Immature natural killer cell (primary cell): Measurements from ENCODE around the gene NR2C2AP. TPM values are rescaled to one million over a fixed set of nuclear protein-coding genes. Genes with fewer than 3 reads are reported as not detected.
"Not testable (repeated sequence)": the region's sequence is repeated elsewhere in the genome, so short reads cannot be mapped to it uniquely, and the experiment has no call there.

Experiments
- DNase-seq, 3 donors: peaks; one replicate each; pipeline ENCODE4 v3.0.0; 2022; ENCODE audit warnings: mixed read lengths in 1 of 3
- H3K27ac Mint-ChIP-seq, 6 donors: one replicate each; pipeline ENCODE4 v1.8.0; 2020; ENCODE audit warnings: mixed read lengths in 6 of 6, mild to moderate bottlenecking in 5 of 6, inconsistent platforms in 4 of 6, moderate library complexity in 3 of 6
- H3K27me3 Mint-ChIP-seq, 3 donors: one replicate each; pipeline ENCODE4 v1.8.0; 2020 to 2021; ENCODE audit warnings: low read depth in 3 of 3, mild to moderate bottlenecking in 3 of 3, mixed read lengths in 3 of 3, moderate library complexity in 3 of 3, inconsistent platforms in 1 of 3
- H3K36me3 Mint-ChIP-seq, 3 donors: one replicate each; pipeline ENCODE4 v1.8.0; 2020; ENCODE audit warnings: mixed read lengths in 3 of 3, inconsistent platforms in 2 of 3, mild to moderate bottlenecking in 2 of 3
- H3K4me1 Mint-ChIP-seq, 2 donors: one replicate each; pipeline ENCODE4 v1.8.0; 2020; ENCODE audit warnings: inconsistent platforms in 2 of 2, mild to moderate bottlenecking in 2 of 2, mixed read lengths in 2 of 2, moderate library complexity in 1 of 2
- H3K4me3 Mint-ChIP-seq, 5 donors: one replicate each; pipeline ENCODE4 v1.8.0; 2020; ENCODE audit warnings: mild to moderate bottlenecking in 5 of 5, mixed read lengths in 5 of 5, inconsistent platforms in 3 of 5, moderate library complexity in 3 of 5
- H3K9me3 Mint-ChIP-seq, 6 donors: one replicate each; pipeline ENCODE4 v1.8.0; 2020; ENCODE audit warnings: mild to moderate bottlenecking in 6 of 6, mixed read lengths in 6 of 6, inconsistent platforms in 4 of 6, moderate library complexity in 3 of 6
- polyA plus RNA-seq, 3 donors: library from polyadenylated mRNA; unstranded; fragments of 300-500 nt; fragmentation: Illumina TruSeq; gene quantifications; one replicate each; pipeline ENCODE4 v1.2.3, GENCODE V29; 2021

Gene NR2C2AP
- polyA plus RNA-seq, 3 donors from 2014 or later: 15.4 to 27.2 (median 26.8) TPM

DNA sequence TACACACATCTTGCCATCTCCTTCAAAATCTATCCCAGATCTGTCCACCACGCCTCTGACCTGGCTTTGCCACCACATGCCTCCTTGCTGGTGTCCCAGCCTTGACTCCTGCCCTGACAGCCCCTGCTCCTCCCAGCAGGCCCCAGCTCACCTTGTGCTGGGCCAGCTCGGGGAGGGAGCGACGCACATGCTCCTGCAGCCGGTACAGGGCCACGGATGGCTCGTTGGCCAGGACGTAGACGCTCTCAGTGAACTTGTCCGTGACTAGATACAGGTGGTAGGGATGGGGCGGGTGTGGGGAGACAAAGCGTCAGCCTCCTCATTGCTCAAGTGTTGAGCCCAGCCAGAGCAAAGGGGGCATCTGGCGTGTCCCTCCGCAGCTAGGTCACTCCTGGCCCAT is 16.5 kb downstream of the NR2C2AP start:
- Mint-ChIP-seq H3K4me1 (peaks cover 39 to 44% of the 10 kb centered on the region in 2 donors), H3K36me3 (peaks cover 4 to 19% (median 10%) of the 10 kb centered on the region in 3 donors), H3K4me3 (no peak overlapping the region), H3K9me3 (no peaks in the 10 kb centered on the region), H3K27ac (peak overlapping the region in 1 of 6 donors; percentile 58), H3K27me3 (peaks cover 0 to 2% (median 1%) of the 10 kb centered on the region in 3 donors)
- DNase-seq: no peak

DNA sequence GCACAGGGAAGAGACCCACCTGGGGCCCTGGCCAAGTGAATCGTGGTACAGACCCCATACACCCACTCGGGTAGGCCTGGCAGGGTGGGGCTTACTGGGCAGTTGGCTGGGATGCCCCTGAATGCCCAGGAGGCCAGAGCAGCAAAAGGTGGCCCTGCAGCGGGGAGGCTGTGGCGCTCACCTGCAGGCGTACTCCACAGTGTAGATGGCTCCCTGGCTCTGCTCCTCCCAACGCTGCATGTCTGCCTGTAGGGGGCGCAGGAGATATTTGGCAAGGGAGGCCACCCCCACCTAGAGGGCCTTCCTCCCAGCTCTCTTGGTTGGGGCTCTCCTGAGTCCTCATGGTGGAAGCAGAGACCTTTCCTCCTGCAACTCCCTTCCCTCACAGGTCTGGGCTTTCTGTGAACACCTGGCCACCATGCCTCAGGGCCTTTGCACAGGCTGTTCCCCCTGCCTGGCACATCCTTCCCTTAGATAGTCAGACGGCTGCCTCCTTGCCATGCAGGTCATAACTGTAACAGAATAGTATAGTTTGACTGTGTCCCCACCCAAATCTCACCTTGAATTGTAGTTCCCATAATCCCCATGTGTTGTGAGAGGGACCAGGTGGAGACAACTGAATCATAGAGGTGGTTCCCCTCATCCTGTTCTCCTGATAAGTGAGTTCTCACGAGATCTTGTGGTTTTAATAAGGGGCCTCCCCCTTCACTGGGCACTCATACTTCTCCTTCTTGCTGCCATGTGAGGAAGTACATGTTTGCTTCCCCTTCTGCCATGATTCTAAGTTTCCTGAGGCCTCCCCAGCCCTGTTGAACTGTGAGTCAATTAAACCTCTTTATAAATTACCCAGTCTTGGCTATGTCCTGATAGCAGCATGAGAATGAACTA is 17.1 kb downstream of the NR2C2AP start:
- peak; percentile 36 to 53 (median 46) for DNase-seq
- H3K9me3 Mint-ChIP-seq: no peaks in the 10 kb centered on the region
- peak overlapping the region in 4 of 6 donors; percentile 36 to 67 (median 52) for H3K27ac Mint-ChIP-seq
- H3K36me3 Mint-ChIP-seq: peaks cover 4 to 24% (median 10%) of the 10 kb centered on the region in 3 donors
- no peak overlapping the region for H3K4me3 Mint-ChIP-seq
- H3K27me3 Mint-ChIP-seq: peaks cover 0 to 2% (median 1%) of the 10 kb centered on the region in 3 donors
- peaks cover 33 to 37% of the 10 kb centered on the region in 2 donors for H3K4me1 Mint-ChIP-seq

- Mint-ChIP-seq H3K4me1 (peaks cover 9 to 20% of the 10 kb centered on the region in 2 donors), H3K36me3 (peaks cover 4 to 20% (median 10%) of the 10 kb centered on the region in 3 donors), H3K27ac (no peak overlapping the region), H3K4me3 (no peak overlapping the region), H3K27me3 (no peaks in the 10 kb centered on the region), H3K9me3 (no peaks in the 10 kb centered on the region)
- no peak for DNase-seq
These were observed 21.7 kb downstream of the NR2C2AP start for GRCh38 chr19:19181488-19181998.

DNA sequence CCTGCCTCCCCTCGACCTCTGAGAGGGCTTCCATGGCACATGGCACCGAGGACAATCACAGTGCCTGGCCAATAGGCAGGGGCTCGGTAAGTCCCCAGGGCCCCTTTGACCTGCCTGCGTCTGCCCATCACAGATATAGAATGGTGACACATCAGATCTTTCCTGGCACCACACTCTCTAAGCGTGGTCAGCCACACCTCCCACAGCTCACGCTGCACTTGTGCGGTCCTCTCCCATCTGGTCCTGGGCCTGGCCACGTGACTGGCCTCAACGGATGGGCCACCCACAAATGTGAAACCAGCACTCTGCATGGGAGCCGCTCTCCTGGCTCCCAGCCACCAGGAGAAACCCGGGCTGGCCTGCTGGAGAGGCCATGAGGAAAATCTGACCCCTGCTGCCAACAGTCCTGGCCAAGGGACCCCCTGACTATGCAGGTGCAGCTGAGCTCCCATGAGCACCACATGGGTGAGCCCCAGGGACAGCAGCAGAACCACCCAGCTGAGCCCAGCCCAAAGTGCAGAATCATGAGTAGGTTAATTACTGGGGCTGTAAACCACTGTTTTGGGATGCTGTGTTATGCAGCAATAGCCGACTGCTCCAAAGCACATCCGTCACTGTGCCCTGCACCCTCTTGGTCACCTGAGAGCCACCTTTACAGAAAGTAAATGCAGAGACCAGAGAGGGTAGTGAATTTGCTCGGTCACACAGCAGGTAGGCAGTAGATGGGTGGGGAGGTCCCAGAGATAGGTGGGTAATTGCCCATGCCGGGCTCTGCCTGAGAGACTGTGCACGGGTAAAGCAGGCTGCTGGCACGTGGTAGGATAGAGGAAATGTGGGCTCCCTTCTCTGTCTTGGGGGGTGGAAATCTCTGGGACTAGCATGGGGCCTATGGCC is 23.4 kb downstream of the NR2C2AP start:
- Mint-ChIP-seq H3K9me3 (no peaks in the 10 kb centered on the region), H3K27me3 (no peaks in the 10 kb centered on the region), H3K4me1 (peaks cover 4 to 13% of the 10 kb centered on the region in 2 donors), H3K4me3 (no peak overlapping the region), H3K36me3 (peaks cover 4 to 15% (median 5%) of the 10 kb centered on the region in 3 donors), H3K27ac (peak overlapping the region in 2 of 6 donors; percentile 4 to 26)
- no peak for DNase-seq

- DNase-seq: no peak
- no peak overlapping the region for H3K27ac Mint-ChIP-seq
- H3K36me3 Mint-ChIP-seq: peaks cover 0 to 6% (median under 1%) of the 10 kb centered on the region in 3 donors
- no peaks in the 10 kb centered on the region for H3K27me3 Mint-ChIP-seq
- peaks cover 4 to 10% of the 10 kb centered on the region in 2 donors for H3K4me1 Mint-ChIP-seq
- no peak overlapping the region for H3K4me3 Mint-ChIP-seq
- no peaks in the 10 kb centered on the region for H3K9me3 Mint-ChIP-seq
These were observed 26.3 kb downstream of the NR2C2AP start for GRCh38 chr19:19176950-19177349.

DNA sequence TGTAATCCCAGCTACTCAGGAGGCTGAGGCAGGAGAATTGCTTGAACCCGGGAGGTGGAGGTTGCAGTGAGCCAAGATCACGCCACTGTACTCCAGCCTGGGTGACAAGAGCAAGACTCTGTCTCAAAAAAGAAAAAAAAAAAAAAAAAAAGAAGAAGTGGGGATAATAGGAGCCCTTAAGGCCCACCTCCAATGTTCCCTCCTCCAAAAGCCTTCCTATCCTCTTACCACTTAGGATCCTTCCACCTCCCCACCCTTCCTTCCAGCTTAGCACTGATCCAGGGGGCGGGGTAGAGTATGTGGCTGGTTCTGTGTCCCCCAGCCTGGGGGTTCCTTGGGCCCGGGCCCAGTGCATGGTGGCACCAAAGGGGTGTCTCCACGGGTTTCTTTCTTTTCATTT is 30.0 kb downstream of the NR2C2AP start:
- peaks cover 16% of the 10 kb centered on the region in 2 donors for H3K4me1 Mint-ChIP-seq
- H3K4me3 Mint-ChIP-seq, H3K36me3 Mint-ChIP-seq, H3K27me3 Mint-ChIP-seq, H3K9me3 Mint-ChIP-seq, DNase-seq, H3K27ac Mint-ChIP-seq: not testable (repeated sequence)

DNA sequence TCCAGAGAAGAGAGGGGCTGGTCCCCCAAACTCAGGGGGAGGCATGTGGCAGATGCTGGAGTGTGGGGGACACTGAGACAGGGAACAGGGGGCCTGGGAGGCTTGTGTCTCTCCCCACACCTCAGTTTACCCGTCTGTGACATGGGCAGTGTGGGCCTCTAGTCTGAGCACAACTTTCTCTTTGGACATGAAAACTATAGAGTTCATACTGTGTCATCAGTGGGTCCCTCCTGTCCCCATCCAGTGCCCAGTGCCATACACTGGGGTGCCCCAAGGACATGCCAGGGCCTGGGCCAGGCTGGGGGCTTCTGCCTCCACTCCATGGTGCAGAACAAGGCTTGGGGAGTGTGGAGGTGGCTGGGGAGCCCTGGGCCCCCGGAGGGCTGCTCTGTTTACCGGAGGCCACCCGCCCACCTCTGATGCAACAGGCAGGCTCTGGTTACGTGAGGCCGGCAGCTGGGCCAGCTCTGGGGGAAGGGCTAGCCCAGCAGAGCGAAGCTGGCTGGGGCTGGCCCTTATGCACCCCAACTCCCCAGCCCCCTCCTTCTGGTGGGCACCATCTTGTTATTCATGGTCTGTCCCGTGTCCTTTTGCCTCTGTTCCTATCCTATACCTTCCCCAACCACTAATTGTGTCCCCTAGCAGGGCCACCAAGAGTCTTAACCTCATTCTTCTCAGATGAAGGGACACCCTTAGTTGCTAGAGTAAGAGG is 31.2 kb downstream of the NR2C2AP start:
- Mint-ChIP-seq H3K4me1 (peaks cover 16% of the 10 kb centered on the region in 2 donors), H3K4me3 (no peak overlapping the region), H3K36me3 (no peaks in the 10 kb centered on the region), H3K9me3 (no peaks in the 10 kb centered on the region), H3K27me3 (peaks cover 0 to 3% (median 0%) of the 10 kb centered on the region in 3 donors), H3K27ac (no peak overlapping the region)
- DNase-seq: no peak

DNA sequence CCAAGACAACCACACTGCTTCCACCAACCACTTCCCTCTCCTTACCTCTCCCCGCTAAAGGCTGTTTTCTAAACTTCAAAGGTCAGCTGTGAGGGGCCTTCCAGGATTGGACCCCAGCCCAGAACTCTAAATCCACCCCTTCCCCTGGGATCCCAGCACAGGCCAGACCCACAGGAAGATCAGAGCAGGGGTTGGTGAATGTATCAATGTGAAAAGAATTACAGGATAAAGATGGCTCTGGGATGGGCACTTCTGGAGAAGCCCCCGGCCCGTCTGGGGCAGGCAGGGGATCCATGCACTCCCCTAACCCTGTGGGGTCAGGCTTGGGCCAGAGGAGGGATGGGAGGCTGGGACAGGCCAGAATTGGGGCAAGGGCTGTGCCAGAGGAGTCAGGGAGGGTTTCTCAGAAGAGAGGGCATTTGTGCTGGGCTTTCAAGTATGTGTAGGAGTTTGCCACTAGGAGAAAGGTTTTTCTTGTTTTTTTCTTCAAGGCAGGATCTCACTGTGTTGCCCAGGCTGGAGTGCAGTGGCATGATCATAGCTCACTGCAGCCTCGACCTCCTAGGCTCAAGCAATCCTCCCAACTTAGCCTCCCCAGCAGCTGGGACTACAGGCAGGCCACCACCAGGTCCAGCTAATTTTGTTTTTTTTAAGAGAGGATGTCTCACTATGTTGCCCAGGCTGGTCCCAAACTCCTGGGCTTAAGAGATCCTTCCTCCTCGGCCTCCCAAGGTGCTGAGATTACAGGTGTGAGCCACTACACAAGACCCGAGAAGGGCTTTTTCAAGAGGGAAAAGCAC is 32.1 kb downstream of the NR2C2AP start:
- H3K27ac Mint-ChIP-seq: no peak overlapping the region
- peaks cover 16% of the 10 kb centered on the region in 2 donors for H3K4me1 Mint-ChIP-seq
- no peak for DNase-seq
- H3K9me3 Mint-ChIP-seq: no peaks in the 10 kb centered on the region
- H3K4me3 Mint-ChIP-seq: peak overlapping the region in 4 of 5 donors; percentile 40 to 70 (median 52)
- no peaks in the 10 kb centered on the region for H3K36me3 Mint-ChIP-seq
- peaks cover 0 to 3% (median 0%) of the 10 kb centered on the region in 3 donors for H3K27me3 Mint-ChIP-seq

DNA sequence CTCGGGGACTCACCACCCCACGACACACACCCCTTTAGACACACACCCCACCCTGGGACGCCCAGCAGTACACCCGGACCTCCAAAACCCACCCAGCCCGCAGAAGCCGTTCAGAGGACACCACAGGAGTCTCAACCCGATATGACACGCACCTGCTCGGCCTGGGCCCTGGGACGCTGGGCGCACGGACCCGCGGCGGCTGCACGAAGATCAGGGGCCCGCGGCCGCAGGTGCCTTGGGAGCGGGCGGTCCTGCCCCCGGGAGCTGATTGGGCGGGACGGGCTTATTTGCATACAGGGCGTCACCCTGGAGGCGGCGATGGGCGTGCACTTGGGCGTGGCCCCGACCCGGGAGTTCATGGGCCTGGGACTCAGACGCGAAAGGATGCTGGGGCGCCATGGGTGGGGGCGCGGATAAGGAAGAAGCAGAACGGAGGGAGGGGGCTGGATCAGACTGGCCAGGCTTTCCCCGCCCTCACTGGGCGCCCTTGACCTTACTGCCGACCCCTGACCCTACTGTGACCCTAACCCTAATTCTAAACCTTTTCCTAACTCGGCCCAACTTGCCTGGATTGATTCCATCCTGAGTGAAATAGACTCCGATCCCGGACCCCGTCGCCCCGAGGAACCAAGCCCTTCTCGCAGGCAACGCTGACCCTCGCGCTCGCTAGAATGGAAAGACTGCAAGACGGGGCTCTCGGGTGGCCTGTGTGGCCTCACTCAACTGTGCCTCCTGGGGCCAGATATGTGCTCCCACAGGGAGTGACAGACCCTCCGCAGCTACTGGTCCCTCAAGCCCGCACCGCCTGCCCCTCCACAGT is 33.0 kb downstream of the NR2C2AP start, which contains the start of gene MEF2B:
MEF2B (minus strand) TSS at position 211 of the 820 bp plus-strand sequence. CDS start 19,528 bp downstream, outside the sequence.
- DNase-seq: peak; percentile 56 to 67 (median 62)
- Mint-ChIP-seq H3K4me3 (peak within 1 kb of the TSS; percentile 59 to 70 (median 60)), H3K36me3 (no peaks in the 10 kb centered on the region), H3K27me3 (peaks cover 0 to 3% (median 0%) of the 10 kb centered on the region in 3 donors), H3K27ac (peak within 1 kb of the TSS in 1 of 6 donors; percentile 16), H3K4me1 (peaks cover 16% of the 10 kb centered on the region in 2 donors), H3K9me3 (no peaks in the 10 kb centered on the region)

- no peak for DNase-seq
- Mint-ChIP-seq H3K9me3 (no peaks in the 10 kb centered on the region), H3K4me1 (peaks cover 16% of the 10 kb centered on the region in 2 donors), H3K36me3 (no peaks in the 10 kb centered on the region), H3K27ac (peak overlapping the region in 1 of 6 donors; percentile 16), H3K27me3 (peaks cover 0 to 3% (median 0%) of the 10 kb centered on the region in 3 donors), H3K4me3 (peak overlapping the region; percentile 19 to 67 (median 60))
These were observed 33.8 kb downstream of the NR2C2AP start for GRCh38 chr19:19169236-19170052.

GRCh38 chr19:19167612-19168011 is 35.6 kb downstream of the NR2C2AP start:
- Mint-ChIP-seq H3K9me3 (no peaks in the 10 kb centered on the region), H3K27me3 (peaks cover 0 to 3% (median 0%) of the 10 kb centered on the region in 3 donors), H3K27ac (no peak overlapping the region), H3K4me1 (peaks cover 16% of the 10 kb centered on the region in 2 donors), H3K36me3 (no peaks in the 10 kb centered on the region), H3K4me3 (no peak overlapping the region)
- no peak for DNase-seq
